Activated naive CD8-positive, alpha-beta T cell treated with anti-CD3 and anti-CD28 coated beads for 36 hours (primary cell): ENCODE results near the gene OSTN. TPM values are rescaled to one million over a fixed set of nuclear protein-coding genes. Genes with fewer than 3 reads are reported as not detected.
"Not testable (repeated sequence)": the region's sequence is repeated elsewhere in the genome, so short reads cannot be mapped to it uniquely, and the experiment has no call there.

ENCODE experiments used
- DNase-seq: peaks from one replicate; pipeline ENCODE4 v3.0.0; 2021
- H3K27ac Mint-ChIP-seq: one replicate; pipeline ENCODE4 v1.8.0; 2022; ENCODE audit warnings: mild to moderate bottlenecking, moderate library complexity, mixed read lengths
- H3K27me3 Mint-ChIP-seq: one replicate; pipeline ENCODE4 v1.8.0; 2022; ENCODE audit warnings: mild to moderate bottlenecking, mixed read lengths
- H3K36me3 Mint-ChIP-seq: one replicate; pipeline ENCODE4 v1.8.0; 2021; ENCODE audit warnings: mild to moderate bottlenecking, mixed read lengths
- H3K4me1 Mint-ChIP-seq: one replicate; pipeline ENCODE4 v1.8.0; 2021; ENCODE audit warnings: mixed read lengths
- H3K4me3 Mint-ChIP-seq: one replicate; pipeline ENCODE4 v1.8.0; 2022; ENCODE audit warnings: mild to moderate bottlenecking, moderate library complexity, mixed read lengths
- H3K9me3 Mint-ChIP-seq: one replicate; pipeline ENCODE4 v1.8.0; 2022; ENCODE audit warnings: mixed read lengths
- total RNA-seq, 2 experiments: library from RNA; stranded (reverse); gene quantifications; one replicate each; pipeline ENCODE4 v1.2.3, GENCODE V29; 2021

OSTN gene
- total RNA-seq, 2 experiments from 2014 or later, result not detected

DNA sequence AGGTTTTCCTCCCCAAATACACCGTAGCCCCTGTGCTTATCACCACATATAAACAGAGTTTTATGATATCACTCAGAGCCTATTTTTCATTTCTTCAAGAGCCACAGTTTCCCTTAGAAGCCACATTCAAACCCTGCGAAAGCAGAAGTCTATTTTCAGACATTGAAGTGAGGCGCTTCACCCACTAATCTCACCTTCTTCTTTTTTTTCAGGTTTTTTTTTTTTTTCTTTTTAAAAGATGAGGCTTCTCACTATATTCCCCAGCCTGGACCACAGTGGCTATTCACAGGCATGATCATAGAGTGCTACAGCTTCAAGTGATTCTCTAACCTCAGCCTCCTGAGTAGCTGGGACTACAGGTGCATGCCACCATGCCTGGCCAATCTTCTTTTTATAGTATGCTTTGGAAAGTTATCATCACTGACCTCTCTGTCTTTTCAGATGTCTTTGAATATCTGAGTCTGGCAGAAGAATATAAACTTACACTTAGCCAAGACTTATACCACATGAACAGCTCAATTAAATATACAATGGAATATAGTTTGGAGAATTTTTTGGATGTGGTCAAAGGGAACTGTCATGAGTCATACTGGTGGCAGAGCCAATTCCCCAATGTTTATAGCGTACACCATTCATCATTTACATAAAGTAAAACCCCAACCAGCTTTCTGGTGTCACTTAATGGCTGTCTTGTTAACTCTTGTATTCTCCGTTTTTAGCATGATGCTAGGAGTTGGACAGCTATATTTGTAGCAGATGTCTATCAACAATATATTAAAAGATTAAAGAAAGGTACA, 70.4 kb downstream of the OSTN start:
- Mint-ChIP-seq H3K9me3 (no peaks in the 10 kb centered on the region), H3K4me1 (no peaks in the 10 kb centered on the region), H3K27ac (no peak overlapping the region), H3K4me3 (no peak overlapping the region), H3K36me3 (no peaks in the 10 kb centered on the region), H3K27me3 (peaks cover 3% of the 10 kb centered on the region)
- no peak for DNase-seq

DNA sequence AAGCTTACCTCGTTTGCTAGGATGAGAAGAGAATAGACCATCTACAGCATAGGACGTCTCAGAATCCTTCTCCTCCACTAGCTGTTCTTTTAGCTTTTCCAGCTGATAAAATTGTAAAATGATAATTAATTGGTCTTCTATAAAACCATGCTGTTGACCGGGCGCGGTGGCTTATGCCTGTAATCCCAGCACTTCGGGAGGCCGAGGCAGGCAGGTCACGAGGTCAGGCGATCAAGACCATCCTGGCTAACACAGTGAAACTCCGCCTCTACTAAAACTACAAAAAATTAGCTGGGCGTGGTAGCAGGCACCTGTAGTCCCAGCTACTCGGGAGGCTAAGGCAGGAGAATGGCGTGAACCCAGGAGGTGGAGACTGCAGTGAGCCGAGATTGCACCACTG, 76.2 kb downstream of the OSTN start:
- not testable (repeated sequence) for H3K4me1 Mint-ChIP-seq, H3K36me3 Mint-ChIP-seq

DNA sequence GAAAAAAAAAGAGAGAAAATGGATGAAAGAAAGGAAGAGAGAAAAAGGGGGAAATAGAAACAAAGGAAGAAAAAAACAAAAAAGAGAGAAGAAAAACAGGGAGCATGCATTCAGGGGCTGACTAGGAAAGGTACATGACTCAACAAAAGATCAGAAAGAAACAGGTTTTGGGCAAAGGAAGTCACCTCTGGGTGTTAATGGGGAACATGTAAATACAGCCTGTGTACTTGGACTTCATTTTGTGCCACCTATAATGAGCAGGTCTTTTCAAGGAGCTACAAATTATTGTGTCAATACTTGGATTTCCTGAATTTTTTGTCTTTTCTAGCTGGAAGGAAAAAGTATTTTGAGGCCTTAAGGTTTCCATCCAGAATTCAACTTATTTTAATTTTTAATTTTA, 76.7 kb downstream of the OSTN start:
- no peak overlapping the region for H3K4me3 Mint-ChIP-seq
- no peaks in the 10 kb centered on the region for H3K36me3 Mint-ChIP-seq

More for the DNA sequence above, 76.2 kb downstream of the OSTN start:
- not testable (repeated sequence) for H3K9me3 Mint-ChIP-seq, DNase-seq, H3K27me3 Mint-ChIP-seq, H3K27ac Mint-ChIP-seq, H3K4me3 Mint-ChIP-seq

DNA sequence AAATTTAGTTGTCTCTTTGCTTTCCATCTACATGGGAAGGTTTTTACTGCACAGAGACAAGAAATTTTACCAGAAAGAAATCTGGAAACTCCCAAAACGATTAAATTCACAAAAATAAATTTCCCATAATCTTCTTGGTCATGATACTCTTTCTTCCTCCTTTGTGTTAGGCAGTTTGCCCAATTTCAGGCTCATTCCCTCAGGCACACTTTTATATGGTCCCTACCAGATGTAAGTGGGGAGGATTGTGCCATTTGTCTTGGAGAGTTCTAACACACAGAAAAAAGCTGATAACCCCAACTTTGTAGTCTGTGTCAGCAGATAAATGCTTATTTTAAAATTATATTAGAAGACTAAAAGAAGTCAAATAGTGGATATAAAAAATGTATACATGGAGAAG, 81.1 kb downstream of the OSTN start:
- Mint-ChIP-seq H3K36me3 (no peaks in the 10 kb centered on the region), H3K4me1 (no peaks in the 10 kb centered on the region), H3K9me3 (no peaks in the 10 kb centered on the region), H3K4me3 (no peak overlapping the region), H3K27ac (no peak overlapping the region), H3K27me3 (no peaks in the 10 kb centered on the region)
- DNase-seq, result no peak

More for the DNA sequence above, 76.7 kb downstream of the OSTN start:
- no peak for DNase-seq
- Mint-ChIP-seq H3K9me3 (no peaks in the 10 kb centered on the region), H3K27ac (no peak overlapping the region), H3K4me1 (no peaks in the 10 kb centered on the region), H3K27me3 (no peaks in the 10 kb centered on the region)

DNA sequence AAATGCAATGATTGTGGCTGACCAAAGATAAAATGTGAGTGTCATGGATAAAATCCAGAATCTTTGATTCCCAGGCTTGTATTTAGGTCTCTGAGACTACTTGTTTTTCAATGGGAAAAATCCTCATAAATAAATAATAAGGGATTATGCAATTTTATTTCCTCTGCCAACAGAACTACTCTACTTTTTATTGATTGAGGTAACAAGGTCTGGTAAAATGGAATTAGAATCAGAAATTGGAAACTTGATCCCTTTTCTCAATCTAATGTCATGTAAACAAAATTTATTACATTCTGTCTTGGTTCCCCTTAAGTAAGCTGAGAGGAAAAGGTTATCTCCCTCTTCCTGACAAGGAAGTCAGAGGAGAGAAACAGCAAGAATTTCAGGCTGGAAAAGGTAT, 81.8 kb downstream of the OSTN start:
- H3K27me3 Mint-ChIP-seq, result no peaks in the 10 kb centered on the region
- no peaks in the 10 kb centered on the region for H3K9me3 Mint-ChIP-seq
- no peak for DNase-seq
- H3K4me3 Mint-ChIP-seq, result no peak overlapping the region
- H3K4me1 Mint-ChIP-seq, result no peaks in the 10 kb centered on the region
- H3K36me3 Mint-ChIP-seq, result no peaks in the 10 kb centered on the region
- H3K27ac Mint-ChIP-seq, result no peak overlapping the region

DNA sequence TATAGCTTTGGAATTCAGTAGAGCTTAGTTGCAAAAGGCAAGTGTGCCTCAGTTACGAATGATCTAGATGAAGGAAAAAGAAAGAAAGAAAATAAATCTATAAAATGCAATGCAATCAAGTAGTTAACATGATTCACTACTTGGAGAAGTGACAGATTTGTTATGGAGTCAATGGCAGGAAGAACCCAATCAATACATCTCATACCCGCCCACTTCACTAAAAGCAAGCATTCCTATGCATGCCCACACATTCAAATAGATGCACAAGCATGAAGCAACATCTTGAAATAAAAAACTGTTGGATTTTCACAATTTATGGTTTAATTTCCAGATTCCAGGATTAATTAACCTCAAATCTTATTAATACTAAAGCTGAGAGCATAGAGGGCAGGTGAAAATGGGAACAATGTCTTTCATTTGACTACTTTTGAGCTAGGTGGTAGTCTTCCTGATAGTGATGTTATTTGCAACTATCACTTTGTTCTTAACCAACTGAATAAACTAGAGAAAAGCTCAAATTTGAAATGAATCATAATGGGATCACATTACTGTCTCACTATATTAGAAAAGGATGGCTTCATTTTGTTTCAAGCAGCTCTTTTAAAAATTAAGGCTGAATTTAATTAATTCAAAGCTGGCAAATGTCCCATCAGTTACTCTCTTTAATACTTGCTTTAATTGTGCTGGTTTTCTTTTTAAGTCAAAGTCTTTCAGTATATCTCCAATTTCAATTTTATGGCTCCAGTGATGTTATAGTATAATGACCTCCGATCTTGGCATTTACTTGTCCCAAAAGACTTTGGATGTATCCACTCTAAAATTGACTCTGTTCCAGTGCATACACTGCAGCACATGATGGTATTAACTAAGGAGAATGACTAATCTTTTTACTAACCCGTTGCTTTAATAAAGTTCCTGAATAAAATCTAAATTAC, 83.5 kb downstream of the OSTN start:
- Mint-ChIP-seq H3K9me3 (no peaks in the 10 kb centered on the region), H3K36me3 (no peaks in the 10 kb centered on the region), H3K4me1 (no peaks in the 10 kb centered on the region), H3K4me3 (no peak overlapping the region), H3K27me3 (no peaks in the 10 kb centered on the region), H3K27ac (no peak overlapping the region)
- DNase-seq, result no peak

DNA sequence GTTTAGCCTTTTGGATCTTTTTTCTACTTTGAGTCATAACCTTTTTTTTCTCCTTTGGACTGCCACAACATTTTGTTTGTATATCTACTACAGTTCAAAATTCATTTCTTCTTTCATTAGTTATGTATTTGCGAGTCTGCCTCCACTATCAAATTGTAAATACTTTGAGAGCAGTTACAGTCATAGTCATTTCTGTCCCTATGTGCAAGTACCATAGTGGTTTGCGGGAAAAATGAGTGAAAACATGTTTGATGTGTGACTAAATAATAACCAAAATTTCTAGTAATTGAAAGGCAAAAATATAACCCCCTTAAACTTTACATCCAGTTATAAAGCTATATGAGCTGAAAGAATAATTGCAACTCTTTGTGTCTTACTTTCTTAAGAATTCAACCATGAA, 84.4 kb downstream of the OSTN start:
- no peak for DNase-seq
- Mint-ChIP-seq H3K36me3 (no peaks in the 10 kb centered on the region), H3K4me3 (no peak overlapping the region), H3K27me3 (no peaks in the 10 kb centered on the region), H3K27ac (no peak overlapping the region), H3K9me3 (no peaks in the 10 kb centered on the region), H3K4me1 (no peaks in the 10 kb centered on the region)

DNA sequence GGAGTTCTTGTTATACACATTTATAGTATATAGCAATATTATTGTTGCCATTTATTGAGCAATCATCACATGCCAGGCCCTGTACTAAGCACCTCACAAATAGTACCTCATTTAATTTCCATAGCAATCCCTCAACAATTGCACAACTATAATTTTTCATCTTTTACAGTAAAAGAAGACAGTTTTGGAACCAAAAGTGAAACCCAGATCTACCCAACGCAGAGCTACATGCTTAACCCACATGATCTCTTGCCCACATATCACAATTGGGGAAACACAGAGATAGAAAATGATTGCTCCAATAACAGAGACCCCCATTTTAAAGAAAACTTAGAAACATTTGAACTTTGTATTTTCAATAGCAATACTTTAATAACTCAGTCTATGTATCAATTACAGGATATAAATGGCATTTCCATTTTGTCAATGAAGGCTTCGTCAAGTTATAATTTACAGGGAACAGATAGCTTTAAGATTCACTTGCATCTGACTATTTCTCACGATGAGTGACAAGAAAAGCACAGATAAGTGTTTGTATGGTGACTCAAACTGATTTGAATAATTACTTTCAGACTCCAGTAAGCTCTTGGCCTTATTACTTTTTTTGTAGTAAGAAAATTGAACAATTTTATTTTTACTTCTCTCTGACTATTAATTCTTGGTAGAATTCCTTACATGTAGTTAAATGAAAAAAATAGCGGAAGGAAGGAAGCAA, 91.4 kb downstream of the OSTN start:
- Mint-ChIP-seq H3K4me1 (no peaks in the 10 kb centered on the region), H3K9me3 (peaks cover 2% of the 10 kb centered on the region), H3K4me3 (no peak overlapping the region), H3K36me3 (no peaks in the 10 kb centered on the region), H3K27me3 (no peaks in the 10 kb centered on the region), H3K27ac (peak overlapping the region; percentile 58)
- no peak for DNase-seq

DNA sequence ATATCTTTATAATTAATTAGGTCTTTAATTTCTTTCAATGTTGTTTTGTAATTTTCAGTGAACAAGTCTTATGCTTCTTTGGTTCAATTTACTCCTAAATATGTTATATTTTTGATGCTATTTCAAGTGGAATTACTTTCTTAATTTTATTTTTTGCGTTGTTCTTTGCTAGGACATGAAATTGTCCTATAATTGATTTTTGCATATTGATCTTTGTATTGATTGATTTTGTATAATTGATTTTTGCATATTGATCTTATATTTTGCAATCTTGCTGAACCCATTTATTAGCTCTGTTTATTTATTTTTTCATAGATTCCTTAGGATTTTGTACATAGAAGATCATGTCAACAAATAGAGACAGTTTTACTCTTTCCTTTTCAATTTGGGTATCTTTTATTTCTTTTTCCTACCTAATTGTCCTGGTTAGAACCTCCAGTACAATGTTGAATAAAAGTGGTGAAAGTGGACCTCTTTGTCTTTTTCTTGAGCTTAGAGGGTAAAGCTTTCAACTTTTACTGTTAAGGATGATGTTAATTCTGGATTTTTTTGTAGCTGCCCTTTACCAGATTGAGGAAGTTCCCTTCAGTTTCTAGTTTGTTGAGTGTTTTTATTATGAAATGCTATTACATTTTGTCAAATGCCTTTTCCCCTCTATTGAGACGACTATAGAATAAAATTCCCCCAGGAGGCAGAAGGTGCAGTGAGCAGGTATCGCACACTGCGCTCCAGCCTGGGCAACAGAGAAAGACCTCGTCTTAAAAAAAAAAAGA, 93.4 kb downstream of the OSTN start:
- no peaks in the 10 kb centered on the region for H3K36me3 Mint-ChIP-seq
- H3K4me3 Mint-ChIP-seq, result no peak overlapping the region
- H3K4me1 Mint-ChIP-seq, result no peaks in the 10 kb centered on the region
- no peak for DNase-seq
- H3K27me3 Mint-ChIP-seq, result peaks cover 3% of the 10 kb centered on the region
- H3K27ac Mint-ChIP-seq, result no peak overlapping the region
- H3K9me3 Mint-ChIP-seq, result peaks cover 2% of the 10 kb centered on the region

DNA sequence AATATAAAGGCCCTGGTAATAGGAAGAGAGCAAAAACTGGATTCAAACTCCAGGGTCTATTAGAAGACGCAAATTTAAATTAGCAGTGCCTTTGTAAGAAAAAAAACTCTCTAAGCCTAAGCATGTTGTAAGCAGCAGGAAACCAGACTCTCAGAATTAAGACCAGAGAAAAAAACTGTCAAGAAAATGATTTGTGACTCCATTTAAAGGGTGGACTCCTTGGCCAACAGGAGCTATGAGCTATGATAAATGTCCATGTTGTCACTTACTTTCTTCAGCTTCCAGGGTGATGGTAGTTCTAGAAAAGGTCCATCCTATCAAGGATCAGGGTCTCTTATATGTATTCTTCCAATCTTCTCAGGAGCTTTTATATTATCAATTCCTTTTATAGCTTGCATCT, 95.2 kb downstream of the OSTN start:
- Mint-ChIP-seq H3K4me3 (no peak overlapping the region), H3K9me3 (peaks cover 2% of the 10 kb centered on the region), H3K27ac (no peak overlapping the region), H3K27me3 (peaks cover 3% of the 10 kb centered on the region), H3K36me3 (no peaks in the 10 kb centered on the region), H3K4me1 (no peaks in the 10 kb centered on the region)
- DNase-seq, result no peak

DNA sequence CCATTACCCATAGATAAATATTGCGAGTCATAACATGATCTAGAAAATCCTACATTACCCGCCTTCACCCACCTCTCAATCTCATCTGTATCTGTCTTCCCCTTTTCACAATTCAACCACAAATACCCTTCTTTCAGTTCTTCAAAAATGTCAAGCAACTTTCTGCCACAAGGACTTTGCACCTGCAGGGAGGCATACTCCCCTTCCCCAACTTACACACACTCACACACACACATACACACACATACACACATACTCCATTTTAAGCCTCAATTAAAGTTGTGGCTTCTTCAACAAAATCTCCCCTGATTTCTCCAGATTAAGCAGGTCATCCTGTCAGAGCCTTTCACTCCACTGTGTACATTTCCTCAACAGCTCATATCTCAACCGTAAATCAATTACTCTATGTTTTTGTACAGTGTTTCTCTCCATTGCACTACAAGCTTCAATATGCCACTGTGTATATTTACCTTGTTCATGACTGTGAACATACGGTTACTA, 97.0 kb downstream of the OSTN start:
- Mint-ChIP-seq H3K36me3 (no peaks in the 10 kb centered on the region), H3K9me3 (peaks cover 2% of the 10 kb centered on the region), H3K27ac (no peak overlapping the region), H3K4me1 (no peaks in the 10 kb centered on the region), H3K4me3 (no peak overlapping the region), H3K27me3 (peaks cover 3% of the 10 kb centered on the region)
- no peak for DNase-seq

DNA sequence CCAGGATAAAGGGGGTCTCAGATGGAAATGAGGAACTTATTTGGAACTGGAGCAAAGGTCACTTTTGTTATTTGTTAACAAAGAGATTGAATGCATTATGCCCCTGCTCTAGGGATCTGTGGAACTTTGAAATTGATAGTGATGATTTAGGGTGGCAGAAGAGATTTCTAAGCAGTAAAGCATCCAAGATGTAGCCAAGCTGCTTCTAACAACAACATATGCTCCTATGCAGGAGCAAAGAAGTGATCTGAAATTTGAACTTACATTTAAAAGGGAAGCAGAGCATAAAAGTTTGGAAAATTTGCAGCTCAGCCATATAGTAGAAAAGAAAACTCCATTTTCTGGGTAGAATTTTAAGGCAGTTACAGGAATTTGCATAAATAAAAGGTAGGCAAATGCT, 99.8 kb downstream of the OSTN start:
- Mint-ChIP-seq H3K36me3 (no peaks in the 10 kb centered on the region), H3K27me3 (peaks cover 3% of the 10 kb centered on the region), H3K4me1 (no peaks in the 10 kb centered on the region), H3K27ac (no peak overlapping the region), H3K9me3 (no peaks in the 10 kb centered on the region), H3K4me3 (no peak overlapping the region)
- no peak for DNase-seq

DNA sequence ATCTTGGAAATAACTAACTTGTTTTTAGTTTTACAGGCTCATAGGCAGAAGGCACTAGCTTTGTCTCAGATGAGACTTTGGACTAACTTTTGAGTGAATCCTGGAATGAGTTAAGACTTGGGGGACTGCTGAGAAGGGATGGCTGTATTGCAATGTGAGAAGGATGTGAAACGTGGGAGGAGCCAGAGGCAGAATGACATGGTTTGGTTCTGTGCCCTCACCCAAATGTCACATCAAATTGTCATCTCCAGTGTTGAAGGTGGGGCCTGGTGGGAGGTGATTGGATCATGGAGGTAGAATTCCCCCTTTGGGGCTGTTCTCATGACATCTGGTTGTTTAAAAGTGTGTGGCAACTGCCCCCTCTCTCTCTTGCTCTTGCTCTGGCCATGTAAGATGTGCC, 101.4 kb downstream of the OSTN start:
- Mint-ChIP-seq H3K36me3 (no peaks in the 10 kb centered on the region), H3K9me3 (no peaks in the 10 kb centered on the region), H3K27me3 (peaks cover 3% of the 10 kb centered on the region), H3K27ac (no peak overlapping the region), H3K4me3 (no peak overlapping the region), H3K4me1 (no peaks in the 10 kb centered on the region)
- DNase-seq, result no peak

DNA sequence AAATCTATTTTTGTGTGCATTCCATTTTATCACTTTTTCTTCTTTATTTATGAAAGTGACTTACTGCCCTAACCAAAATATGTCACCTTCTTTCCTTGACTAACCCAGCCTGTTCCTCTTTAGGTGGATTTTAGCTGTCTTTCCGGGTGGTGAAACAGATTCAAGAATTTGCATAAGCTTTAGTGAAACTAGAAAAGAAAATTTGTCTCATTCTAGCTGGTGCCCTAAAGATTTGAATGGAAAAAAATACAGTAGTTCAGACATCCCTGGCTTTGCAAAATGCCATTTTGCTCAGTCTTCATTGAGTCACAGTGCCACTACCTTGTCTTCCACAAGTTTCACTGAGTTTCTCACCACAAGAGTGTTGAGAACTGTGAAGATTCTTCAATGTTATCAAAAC, 102.0 kb downstream of the OSTN start:
- Mint-ChIP-seq H3K27me3 (peaks cover 3% of the 10 kb centered on the region), H3K27ac (no peak overlapping the region), H3K9me3 (no peaks in the 10 kb centered on the region), H3K4me3 (no peak overlapping the region), H3K4me1 (no peaks in the 10 kb centered on the region), H3K36me3 (no peaks in the 10 kb centered on the region)
- no peak for DNase-seq
